ENCODE measurements around the gene IFNGR2.
A peak's percentile ranks its signal among the peaks of the same experiment; 100 is the strongest.
"Not testable (repeated sequence)": the region's sequence is repeated elsewhere in the genome, so short reads cannot be mapped to it uniquely, and the experiment has no call there.

The IFNGR2 gene

DNA sequence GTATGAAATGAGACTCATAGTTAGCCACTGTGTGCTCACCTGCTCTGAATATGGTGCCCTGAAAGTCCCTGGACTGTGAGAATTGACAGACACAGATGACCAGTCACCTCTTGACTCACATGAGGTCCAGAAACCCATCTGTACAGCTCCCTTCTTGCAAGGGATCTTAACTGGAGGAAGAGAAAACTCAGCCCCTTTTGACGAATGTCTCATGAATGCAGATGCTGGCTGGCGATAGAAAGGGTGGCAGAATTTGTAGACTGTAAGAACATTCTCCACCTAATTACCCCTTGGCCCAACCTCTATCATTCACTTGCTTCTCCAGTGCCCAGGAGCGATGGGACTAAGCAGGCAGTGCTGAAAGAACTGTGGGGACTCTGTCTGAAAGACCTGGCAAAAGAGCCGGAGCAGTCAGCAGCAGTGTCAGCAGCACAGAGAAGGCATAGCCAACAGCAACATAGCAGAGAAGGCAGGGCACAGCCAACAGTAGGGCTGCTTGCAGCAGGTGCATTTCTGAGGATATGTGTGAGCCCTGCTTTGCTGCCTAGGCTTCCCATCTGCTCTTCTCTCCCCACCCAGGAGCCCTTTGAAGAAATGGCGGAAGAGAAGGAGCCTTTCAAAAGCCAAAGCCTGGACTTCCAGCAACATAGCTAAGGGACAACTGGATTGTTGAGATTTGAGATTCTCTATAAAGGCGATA lies 25.8 kb upstream of the IFNGR2 start:
- no peak for DNase-seq

GRCh38 chr21:33378081-33378480 lies 25.1 kb upstream of the IFNGR2 start:
- no peak for DNase-seq

GRCh38 chr21:33379934-33380333 lies 23.3 kb upstream of the IFNGR2 start:
- DNase-seq, result not testable (repeated sequence)

GRCh38 chr21:33380483-33380998 lies 22.7 kb upstream of the IFNGR2 start:
- DNase-seq, result peak; percentile 39

DNA sequence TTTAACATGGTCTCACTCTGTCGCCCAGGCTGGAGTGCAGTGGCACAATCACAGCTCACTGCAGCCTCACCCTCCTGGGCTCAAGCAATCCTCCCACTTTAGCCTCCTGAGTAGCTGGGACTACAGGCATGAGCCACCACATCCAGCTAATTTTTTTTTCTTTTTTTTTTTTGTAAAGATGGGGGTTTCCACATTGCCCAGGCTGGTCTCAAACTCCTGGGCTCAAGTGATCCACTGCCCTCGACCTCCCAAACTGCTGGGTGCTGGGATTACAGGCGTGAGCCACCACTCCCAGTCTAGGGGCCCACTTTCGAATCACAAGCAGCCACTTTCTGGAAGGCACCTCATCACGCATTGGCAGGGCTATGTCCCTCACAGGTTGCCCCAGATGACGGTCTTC lies 21.8 kb upstream of the IFNGR2 start:
- not testable (repeated sequence) for DNase-seq

DNA sequence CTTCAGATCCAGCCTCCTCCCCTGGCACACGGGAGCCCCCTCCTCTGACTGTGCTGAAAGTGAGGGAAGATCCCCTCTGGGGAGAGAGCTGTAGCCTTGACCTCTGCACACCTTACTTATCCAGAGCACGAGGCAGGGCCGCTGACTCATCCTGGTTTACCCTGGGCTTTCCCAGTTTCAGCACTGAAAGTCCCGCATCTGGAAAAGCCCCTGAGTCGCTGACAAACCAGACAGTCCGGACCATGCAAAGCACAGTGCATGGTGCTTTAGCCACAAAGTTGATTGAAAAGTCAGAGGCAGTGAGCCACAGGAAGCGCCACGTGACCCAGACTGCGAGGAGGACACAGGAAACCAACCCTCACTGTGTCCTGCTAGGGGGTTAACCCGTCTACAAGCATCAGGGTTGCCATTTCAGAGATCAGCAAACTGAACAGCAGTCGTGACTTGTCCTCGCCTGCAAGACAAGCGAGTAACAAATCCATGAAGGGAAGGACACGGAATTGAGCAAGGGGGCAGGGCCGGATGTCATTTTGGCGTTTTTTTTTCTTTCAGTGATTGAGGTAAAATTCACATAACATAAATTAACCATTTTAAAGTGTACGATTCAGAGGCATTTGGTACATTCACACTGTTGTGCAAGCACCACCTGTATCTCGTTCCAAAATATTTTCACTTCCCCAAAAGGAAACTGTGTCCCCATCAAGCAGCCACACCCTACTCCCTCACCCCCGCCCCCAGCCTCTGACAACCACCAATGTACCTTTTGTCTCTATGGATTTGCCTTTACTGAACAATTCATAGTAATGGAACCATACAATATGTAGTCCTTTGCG lies 19.9 kb upstream of the IFNGR2 start:
- no peak for DNase-seq

GRCh38 chr21:33384841-33385331 lies 18.3 kb upstream of the IFNGR2 start:
- no peak for DNase-seq

DNA sequence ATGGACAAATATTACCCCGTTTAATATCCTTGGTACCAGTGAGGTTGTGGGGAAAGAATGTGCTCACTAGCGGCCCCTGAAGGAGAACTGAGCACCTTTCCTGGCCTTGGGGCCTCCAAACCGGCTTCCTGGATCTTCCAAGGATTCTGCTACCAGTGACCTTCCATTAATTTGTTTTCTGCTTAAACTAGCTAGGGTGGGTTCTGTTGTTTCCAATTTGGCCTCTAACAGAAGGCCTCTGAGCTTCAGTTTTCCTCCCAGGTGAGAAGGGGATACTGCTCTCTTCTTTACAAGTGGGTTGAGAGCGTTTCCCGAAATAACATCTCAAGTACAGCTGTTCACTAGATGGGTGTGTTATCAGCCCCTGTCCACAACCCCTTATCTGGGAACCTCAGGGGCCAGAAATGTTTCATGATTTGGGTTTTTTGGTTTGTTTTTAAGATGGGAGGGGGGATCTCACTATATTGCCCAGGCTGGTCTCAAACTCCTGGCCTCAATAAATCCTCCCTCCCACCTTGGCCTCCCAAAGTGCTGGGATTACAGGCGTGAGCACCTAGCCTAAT lies 16.9 kb upstream of the IFNGR2 start:
- DNase-seq, result no peak

DNA sequence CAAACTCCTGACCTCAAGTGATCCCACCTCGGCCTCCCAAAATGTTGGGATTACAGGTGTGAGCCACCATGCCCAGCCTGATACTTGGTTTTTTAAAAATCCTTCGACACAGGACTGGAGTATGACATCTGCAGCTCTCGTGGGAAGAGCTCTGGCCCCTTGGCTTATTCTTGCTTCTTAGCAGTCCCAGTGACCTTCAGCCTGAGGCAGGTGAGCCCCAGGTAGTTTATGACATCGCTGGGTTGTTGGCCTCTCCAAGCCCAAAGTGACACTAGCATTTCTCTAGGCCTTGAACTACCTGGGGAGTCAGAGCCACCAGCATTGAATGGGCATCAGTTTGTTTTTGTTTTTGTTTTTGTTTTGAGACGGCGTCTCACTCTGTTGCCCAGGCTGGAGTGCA lies 15.9 kb upstream of the IFNGR2 start:
- no peak for DNase-seq

DNA sequence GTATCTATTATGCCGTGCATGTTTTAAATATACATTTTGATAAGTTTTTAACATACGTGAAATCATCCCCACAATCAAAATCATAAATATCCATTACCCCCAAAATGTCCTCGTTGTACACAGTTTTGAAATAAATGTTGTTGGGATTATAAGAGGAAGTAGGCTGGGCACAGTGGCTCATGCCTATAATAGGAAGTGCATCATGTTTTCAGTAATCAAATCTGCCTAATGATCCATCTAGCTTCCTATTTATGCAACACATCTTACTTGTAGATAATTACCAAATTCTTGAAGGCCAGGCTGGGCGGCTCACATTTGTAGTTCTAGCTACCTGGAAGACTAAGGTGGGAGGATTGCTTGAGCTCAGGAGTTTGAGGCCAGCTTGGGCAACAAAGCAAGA lies 15.0 kb upstream of the IFNGR2 start:
- no peak for DNase-seq

DNA sequence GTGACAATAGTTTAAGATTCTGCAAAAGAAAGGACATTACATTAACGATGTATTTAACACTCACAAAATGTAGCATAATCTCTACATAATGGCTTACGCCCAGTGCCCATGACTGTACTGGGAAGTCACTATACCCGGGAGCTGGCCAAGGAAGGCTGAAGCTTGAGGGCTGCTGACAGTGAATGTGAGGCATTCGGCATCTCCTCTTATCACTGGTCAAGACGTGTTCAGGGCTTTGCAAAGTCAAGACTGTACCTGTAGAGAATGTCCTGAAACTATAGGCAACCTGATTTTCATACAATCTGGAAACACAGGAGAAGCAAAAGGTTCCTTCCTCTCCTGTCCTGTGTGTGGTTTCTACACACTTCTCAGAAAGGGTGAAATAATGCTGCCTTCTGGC lies 12.7 kb upstream of the IFNGR2 start:
- no peak for DNase-seq

GRCh38 chr21:33391656-33392055 lies 11.6 kb upstream of the IFNGR2 start:
- no peak for DNase-seq

- DNase-seq, result no peak
Observed at GRCh38 chr21:33392284-33392985, 10.8 kb upstream of the IFNGR2 start.

DNA sequence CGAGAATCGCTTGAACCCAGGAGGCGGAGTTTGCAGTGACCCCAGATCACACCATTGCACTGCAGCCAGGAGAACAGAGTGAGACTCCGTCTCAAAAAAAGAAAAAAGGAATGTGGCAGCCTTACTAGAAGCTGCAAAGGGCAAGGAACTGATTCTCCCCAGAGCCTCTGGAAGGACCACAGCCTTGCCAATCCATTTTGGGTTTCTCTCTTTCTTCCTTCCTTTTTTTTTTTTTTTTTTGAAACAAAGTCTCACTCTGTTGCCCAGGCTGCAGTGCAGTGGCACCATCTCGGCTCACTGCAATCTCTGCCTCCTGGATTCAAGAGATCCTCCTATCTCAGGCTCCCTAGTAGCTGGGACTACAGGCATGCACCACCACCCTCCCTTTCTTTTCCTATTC lies 9.9 kb upstream of the IFNGR2 start:
- no peak for DNase-seq

GRCh38 chr21:33394260-33394659 lies 9.0 kb upstream of the IFNGR2 start:
- DNase-seq, result no peak

GRCh38 chr21:33395891-33396331 lies 7.3 kb upstream of the IFNGR2 start:
- DNase-seq, result no peak

DNA sequence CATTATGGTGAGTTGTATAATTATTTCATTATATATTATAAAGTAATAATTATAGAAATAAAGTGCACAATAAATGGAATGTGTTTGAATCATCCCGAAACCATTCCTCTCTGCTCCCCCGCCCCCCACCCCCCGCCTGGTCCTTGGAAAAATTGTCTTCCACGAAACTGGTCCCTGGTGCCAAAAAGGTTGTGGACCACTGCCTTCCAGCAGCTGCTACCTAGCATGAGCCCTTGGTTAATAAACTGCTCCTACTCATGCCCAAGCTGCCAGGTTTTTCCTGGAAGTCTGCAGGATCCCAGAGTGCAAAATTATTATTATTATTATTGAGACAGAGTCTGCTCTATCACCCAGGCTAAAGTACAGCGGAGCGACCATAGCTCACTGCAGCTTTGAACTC lies 6.8 kb upstream of the IFNGR2 start:
- DNase-seq, result no peak

DNA sequence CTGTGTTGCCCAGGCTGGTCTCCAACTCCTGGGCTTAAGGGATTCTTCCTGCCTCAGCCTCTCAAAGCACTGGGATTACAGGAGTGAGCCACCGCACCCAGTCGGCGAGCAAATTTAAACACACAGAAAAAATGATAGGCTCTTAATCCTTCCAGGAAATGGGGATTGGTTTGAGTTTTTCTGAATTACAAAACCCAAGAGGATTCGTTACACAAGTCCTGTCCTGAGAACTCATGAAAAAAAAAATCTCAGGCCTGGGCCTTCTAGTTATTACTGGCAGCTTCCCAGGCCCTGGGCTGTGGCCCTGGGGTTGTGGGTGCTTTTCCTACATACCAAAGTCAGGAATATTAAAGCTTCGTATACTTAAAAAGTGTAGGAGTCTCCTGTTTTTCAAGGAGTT lies 6.3 kb upstream of the IFNGR2 start:
- DNase-seq, result no peak

DNA sequence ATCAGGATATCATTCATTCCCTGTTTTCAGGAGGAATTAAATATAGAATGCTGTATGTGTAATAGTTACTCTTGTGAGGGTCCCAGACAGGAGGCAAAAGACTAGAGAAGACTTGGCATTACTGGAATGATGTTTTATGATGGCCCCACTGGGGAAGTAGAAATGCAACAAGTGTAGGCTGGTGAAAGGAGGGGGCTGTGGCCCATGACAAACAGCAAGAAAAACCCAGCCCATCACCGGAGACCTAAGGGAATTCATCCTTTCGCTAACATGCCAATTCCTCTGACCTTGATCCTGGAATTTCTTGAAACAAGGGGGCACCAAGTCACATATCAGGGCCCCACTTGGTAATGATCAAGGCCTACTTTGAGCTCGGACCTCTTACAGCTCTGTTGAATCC lies 5.5 kb upstream of the IFNGR2 start:
- no peak for DNase-seq

GRCh38 chr21:33398361-33398760 lies 4.9 kb upstream of the IFNGR2 start:
- DNase-seq, result no peak

- DNase-seq, result no peak
Observed at GRCh38 chr21:33401630-33401992, 1.6 kb upstream of the IFNGR2 start.

GRCh38 chr21:33402001-33402979 lies 923 bp upstream of the IFNGR2 start:
- DNase-seq, result no peak

Data from NCI-H2029 (cell line).